GM12878 (cell line): Measurements from ENCODE around the gene ZFP1. TPM values are rescaled to one million over a fixed set of nuclear protein-coding genes. Genes with fewer than 3 reads are reported as not detected.
"Not testable (repeated sequence)": the region's sequence is repeated elsewhere in the genome, so short reads cannot be mapped to it uniquely, and the experiment has no call there.

Experiments used
- ATAC-seq: fragments of 200-7000 bp; cut with Tn5 transposase; 3 replicates; pipeline ENCODE4 v1.9.1; 2020; ENCODE audit warnings: mild to moderate bottlenecking, moderate library complexity
- BruUV-seq: library from RNA; stranded (reverse); fragments of 400-500 nt; replicated peaks from 2 replicates; lab custom pipeline; 2021; lab: Mats Ljungman, UMichigan
- CTCF ChIA-PET: fragments of 300-600 bp; sonication (Branson Sonifier 250); formaldehyde crosslinking; extraction: SDS; loops from one replicate; lab custom pipeline; 2021; ENCODE audit warnings: inconsistent platforms; lab: Yijun Ruan, JAX
- POLR2A ChIA-PET: fragments of 350-600 bp; formaldehyde crosslinking; extraction: SDS; loops from one replicate; lab custom pipeline; 2021; ENCODE audit warnings: inconsistent platforms; lab: Charles Lee
- RAD21 ChIA-PET: fragments of 300-600 bp; sonication (Branson Sonifier 250); formaldehyde crosslinking; loops from one replicate; lab custom pipeline; 2023; ENCODE audit warnings: antibody characterized with exemption; ENCODE audit not compliant: unreplicated experiment; lab: Charles Lee
- SMC1A ChIA-PET: fragments of 300-600 bp; sonication (Branson Sonifier 250); formaldehyde crosslinking; loops from one replicate; lab custom pipeline; 2023; ENCODE audit not compliant: unreplicated experiment, uncharacterized antibody; lab: Charles Lee
- DNase-seq: peaks from one replicate; pipeline ENCODE4 v3.0.0-alpha.2; 2011; ENCODE audit warnings: low read depth, low spot score
- FAIRE-seq: peaks from 3 replicates; lab custom pipeline; 2011; peaks lifted over from hg19 to GRCh38; lab: Jason Lieb, UNC
- H2AFZ ChIP-seq: 2 replicates; pipeline ENCODE4 v1.6.0; 2011; ENCODE audit warnings: low read depth, low read length, control low read depth; ENCODE audit not compliant: control insufficient read depth
- H3K27ac ChIP-seq: 2 replicates; pipeline ENCODE4 v1.5.1; 2011; ENCODE audit warnings: control low read depth; ENCODE audit not compliant: control insufficient read depth, insufficient read depth
- H3K27me3 ChIP-seq, 2 experiments: replicated peaks in 1 of 2; 2 replicates each; pipeline versions ENCODE4 v1.6.0 to v1.6.1; 2011; ENCODE audit warnings: low read length in 1 of 2; ENCODE audit not compliant: control insufficient read depth in 2 of 2, insufficient read depth in 2 of 2
- H3K36me3 ChIP-seq, 2 experiments: 2 replicates each; pipeline ENCODE4 v1.5.1; 2011; ENCODE audit warnings: low read length in 1 of 2; ENCODE audit not compliant: control insufficient read depth in 2 of 2, insufficient read depth in 2 of 2
- H3K4me1 ChIP-seq: 2 replicates; pipeline ENCODE4 v1.6.1; 2011; ENCODE audit warnings: mild to moderate bottlenecking, low read length, moderate library complexity, mixed read lengths; ENCODE audit not compliant: control insufficient read depth, insufficient read depth
- H3K4me2 ChIP-seq: 2 replicates; pipeline ENCODE4 v1.6.0; 2011; ENCODE audit warnings: control low read depth; ENCODE audit not compliant: control insufficient read depth, insufficient read depth
- H3K4me3 ChIP-seq: fragments of 200-600 bp; sonication (generic); 2 replicates; pipeline ENCODE4 v1.5.1; 2016
- H3K79me2 ChIP-seq: 2 replicates; pipeline ENCODE4 v1.6.0; 2011; ENCODE audit warnings: low read length; ENCODE audit not compliant: control insufficient read depth, insufficient read depth
- H3K9ac ChIP-seq: 2 replicates; pipeline ENCODE4 v1.8.0; 2011; ENCODE audit warnings: low read length, control low read depth, mixed read lengths; ENCODE audit not compliant: control insufficient read depth, insufficient read depth
- H3K9me3 ChIP-seq: replicated peaks from 3 replicates; pipeline ENCODE4 v1.5.1; 2011; ENCODE audit warnings: mild to moderate bottlenecking, low read length; ENCODE audit not compliant: control insufficient read depth, insufficient read depth
- H4K20me1 ChIP-seq: 2 replicates; pipeline ENCODE4 v1.6.0; 2011; ENCODE audit not compliant: control insufficient read depth, insufficient read depth
- ASH2L ChIP-seq: fragments of 300-600, 200-600 bp; sonication (generic); IDR thresholded peaks from 2 replicates; pipeline ENCODE4 v1.6.1; 2017; ENCODE audit warnings: low read depth, mild to moderate bottlenecking, borderline replicate concordance
- ATF2 ChIP-seq: IDR thresholded peaks from 2 replicates; pipeline ENCODE4 v1.6.1; 2012; ENCODE audit warnings: low read length, inconsistent platforms
- BHLHE40 ChIP-seq, 2 experiments: fragments of 450-650 bp in 1 of 2; IDR thresholded peaks; 2 replicates each; pipeline ENCODE4 v1.6.1; 2011 to 2017; ENCODE audit warnings: low read depth in 2 of 2, borderline replicate concordance in 1 of 2, improper control_type of control experiment in 1 of 2, low read length in 1 of 2, mild to moderate bottlenecking in 1 of 2
- CBFB ChIP-seq: IDR thresholded peaks from 2 replicates; pipeline ENCODE4 v1.6.1; 2016; ENCODE audit warnings: antibody characterized with exemption, low read depth
- E2F4 ChIP-seq: IDR thresholded peaks from 2 replicates; pipeline ENCODE4 v1.6.1; 2012; ENCODE audit warnings: low read depth, low read length, improper control_type of control experiment
- GABPA ChIP-seq: IDR thresholded peaks from 2 replicates; pipeline ENCODE4 v1.6.1; 2014; ENCODE audit warnings: antibody characterized with exemption, low read depth, mild to moderate bottlenecking, inconsistent platforms
- IKZF2 ChIP-seq, 2 experiments: fragments of 450-650 bp; IDR thresholded peaks; 2 replicates each; pipeline ENCODE4 v1.6.1; 2017; ENCODE audit warnings: mild to moderate bottlenecking in 2 of 2, moderate library complexity in 2 of 2
- MYC ChIP-seq: IDR thresholded peaks from 2 replicates; pipeline ENCODE4 v1.6.1; 2011; ENCODE audit warnings: mild to moderate bottlenecking, low read length, moderate library complexity, inconsistent platforms; ENCODE audit not compliant: insufficient read depth, insufficient replicate concordance, insufficient read length, severe bottlenecking
- NR2C2 ChIP-seq: IDR thresholded peaks from 2 replicates; pipeline ENCODE4 v1.6.1; 2011; ENCODE audit warnings: borderline replicate concordance, low read depth; ENCODE audit not compliant: control insufficient read depth, insufficient read length
- SMAD1 ChIP-seq: fragments of 450-650 bp; IDR thresholded peaks from 2 replicates; pipeline ENCODE4 v1.6.1; 2018; ENCODE audit warnings: mild to moderate bottlenecking, low read depth; ENCODE audit not compliant: partially characterized antibody
- SMAD5 ChIP-seq: IDR thresholded peaks from 2 replicates; pipeline ENCODE4 v1.6.1; 2016; ENCODE audit warnings: antibody characterized with exemption, low read depth
- WGBS: methylation state at CpG from one replicate; pipeline ENCODE4 v1.1.6; 2016; ENCODE audit warnings: low lambda C conversion rate; ENCODE audit not compliant: insufficient replicate concordance, insufficient coverage; ENCODE audit errors: missing lambda C conversion rate; 5-methylcytosine and 5-hydroxymethylcytosine counted together
- in situ Hi-C: fragments of 300-500 bp; cut with MboI; formaldehyde crosslinking; loops from 9 replicates; pipeline ENCODE4 v1.14.3; 2018; ENCODE audit warnings: mixed read lengths
- intact Hi-C: fragments of 100-400 bp; cut with micrococcal nuclease; formaldehyde crosslinking; loops from one replicate; pipeline ENCODE4 v1.14.2; 2022; ENCODE audit not compliant: unreplicated experiment
- polyA plus RNA-seq, 11 experiments: library from polyadenylated mRNA; depleted of rRNA in 4 of 11; unstranded in 6 of 11; stranded (reverse) in 5 of 11; fragments of >200 nt; fragmentation: Nextera tagmentation in 4 of 11; fragmentation: Illumina TruSeq in 1 of 11; extraction: Ambion mirVana in 4 of 11; extraction: Trizol in 1 of 11; gene quantifications; 1 replicate in 1 of 11; 2 replicates in 10 of 11; pipeline versions ENCODE4 v1.2.1 to v1.2.3, GENCODE V29; 2011 to 2016; ENCODE audit warnings: inconsistent platforms in 2 of 11, missing spikeins in 2 of 11, low read depth in 1 of 11
- total RNA-seq, 4 experiments: library from RNA; depleted of rRNA in 3 of 4; stranded (reverse); fragments of >200 nt in 3 of 4; fragmentation: Illumina TruSeq in 1 of 4; extraction: Trizol in 1 of 4; gene quantifications; 2 replicates each; pipeline versions ENCODE4 v1.2.1 to v1.2.3, GENCODE V29; 2013 to 2021

ZFP1 gene
- total and polyA plus RNA-seq, 10 of the 15 experiments (the other 5 are each of a cell fraction or from before 2014, with no cell fraction given): 3.5 to 17.6 (median 14.7) TPM

- no peak for TF ChIP-seq ATF2
- TF ChIP-seq MYC: no peak
- TF ChIP-seq CBFB: no peak
- no peak for TF ChIP-seq GABPA
- TF ChIP-seq ASH2L: no peak
- no peak for TF ChIP-seq IKZF2 (IDR thresholded peaks at IDR 0.05)
- no peak for TF ChIP-seq E2F4
- TF ChIP-seq SMAD5: no peak
Measured at GRCh38 chr16:75208242-75208825, 60.0 kb downstream of the ZFP1 start (continued).

- no peak for DNase-seq
- H3K4me1 ChIP-seq: peaks cover 5% of the 10 kb centered on the region
- ATAC-seq: no peak
- no TSS peak for BruUV-seq
- H3K4me3 ChIP-seq: no peak overlapping the region
- no peak overlapping the region for H3K4me2 ChIP-seq
- ChIA-PET POLR2A (no interaction called here), SMC1A (no interaction called here), CTCF (interaction anchor here (0.6 to 1.6 kb wide), 4 partner anchors 9 to 171 kb away, joined by 3 to 8 read pairs (median 3); no protein-coding TSS in a partner anchor), RAD21 (interaction anchor here (0.9 kb wide), 1 partner anchor 10 kb away, joined by 3 read pairs; no protein-coding TSS in a partner anchor)
- no peak for FAIRE-seq
- no peak overlapping the region for H3K9ac ChIP-seq
- no peaks in the 10 kb centered on the region for H3K79me2 ChIP-seq
- no peaks in the 10 kb centered on the region for H3K36me3 ChIP-seq
- no peaks in the 10 kb centered on the region for H4K20me1 ChIP-seq
- 65% methylated on average over 27 of the region's 27 CpGs for WGBS
- no peaks in the 10 kb centered on the region for H3K9me3 ChIP-seq
- in situ Hi-C loops (no loop called here), intact Hi-C loops (no loop called here)
- no peak overlapping the region for H3K27ac ChIP-seq
- no peak overlapping the region for H2AFZ ChIP-seq
- H3K27me3 ChIP-seq: no peaks in the 10 kb centered on the region
- TF ChIP-seq SMAD1: no peak
- TF ChIP-seq BHLHE40 (IDR thresholded peaks at IDR 0.05; ENCODE audit: borderline replicate concordance in 1 of 2, low read depth in 2 of 2, low read length in 1 of 2): no peak
- no peak for TF ChIP-seq NR2C2
- TF ChIP-seq, all 136 proteins: peak for 0
Measured at GRCh38 chr16:75208861-75209505, 60.7 kb downstream of the ZFP1 start.

GRCh38 chr16:75209514-75209913, 61.2 kb downstream of the ZFP1 start:
- H2AFZ ChIP-seq, H3K4me2 ChIP-seq, intact Hi-C loops, ATAC-seq, SMC1A ChIA-PET, H4K20me1 ChIP-seq, H3K4me3 ChIP-seq, H3K27ac ChIP-seq, H3K9me3 ChIP-seq, H3K4me1 ChIP-seq, BruUV-seq, DNase-seq, FAIRE-seq, POLR2A ChIA-PET, H3K9ac ChIP-seq, in situ Hi-C loops, H3K36me3 ChIP-seq, H3K27me3 ChIP-seq, RAD21 ChIA-PET, H3K79me2 ChIP-seq: not testable (repeated sequence)
- WGBS: 43% methylated on average over 7 of the region's 7 CpGs
- CTCF ChIA-PET: interaction anchor here (1.5 to 1.6 kb wide), 2 partner anchors 10 to 147 kb away, joined by 3 to 8 read pairs; no protein-coding TSS in a partner anchor
